Renal pelvis (tissue), 12 donors: Measurements from ENCODE around the gene SPPL2A. TPM values are rescaled to one million over a fixed set of nuclear protein-coding genes. Genes with fewer than 3 reads are reported as not detected.
"Not testable (repeated sequence)": the region's sequence is repeated elsewhere in the genome, so short reads cannot be mapped to it uniquely, and the experiment has no call there.

ENCODE experiments used
- DNase-seq: peaks from one replicate; pipeline ENCODE4 v3.0.0-alpha.2; 2013
- long read RNA-seq, 16 experiments: transcript quantifications; one replicate each; lab custom pipeline, GENCODE V29; 2026
- polyA plus RNA-seq, 3 donors: library from polyadenylated mRNA; unstranded; fragments of 120-200 nt; gene quantifications; one replicate each; pipeline ENCODE4 v1.2.1, GENCODE V29; 2013; ENCODE audit not compliant: insufficient read length in 3 of 3

The SPPL2A gene, protein sequence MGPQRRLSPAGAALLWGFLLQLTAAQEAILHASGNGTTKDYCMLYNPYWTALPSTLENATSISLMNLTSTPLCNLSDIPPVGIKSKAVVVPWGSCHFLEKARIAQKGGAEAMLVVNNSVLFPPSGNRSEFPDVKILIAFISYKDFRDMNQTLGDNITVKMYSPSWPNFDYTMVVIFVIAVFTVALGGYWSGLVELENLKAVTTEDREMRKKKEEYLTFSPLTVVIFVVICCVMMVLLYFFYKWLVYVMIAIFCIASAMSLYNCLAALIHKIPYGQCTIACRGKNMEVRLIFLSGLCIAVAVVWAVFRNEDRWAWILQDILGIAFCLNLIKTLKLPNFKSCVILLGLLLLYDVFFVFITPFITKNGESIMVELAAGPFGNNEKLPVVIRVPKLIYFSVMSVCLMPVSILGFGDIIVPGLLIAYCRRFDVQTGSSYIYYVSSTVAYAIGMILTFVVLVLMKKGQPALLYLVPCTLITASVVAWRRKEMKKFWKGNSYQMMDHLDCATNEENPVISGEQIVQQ
- 100 to 1,000 TPM in 2 of 3 donors, 10 to 100 TPM in 1; 78.7 to 107 (median 101) TPM for polyA plus RNA-seq
- long read RNA-seq, donor 1, full-length matches to known transcripts = 4 of 27 reads
- long read RNA-seq, donor 1, partial matches to known transcripts = 23 of 27 reads
- long read RNA-seq, donor 1, other reads (novel, unspliced or antisense) = 0 of 27 reads
- long read RNA-seq, donor 2, full-length matches to known transcripts = 13 of 31 reads
- long read RNA-seq, donor 2, partial matches to known transcripts = 18 of 31 reads
- long read RNA-seq, donor 2, other reads (novel, unspliced or antisense) = 0 of 31 reads
- long read RNA-seq, donor 3, full-length matches to known transcripts = 6 of 20 reads
- long read RNA-seq, donor 3, partial matches to known transcripts = 14 of 20 reads
- long read RNA-seq, donor 3, other reads (novel, unspliced or antisense) = 0 of 20 reads
- long read RNA-seq, donor 4, full-length matches to known transcripts = 9 of 29 reads
- long read RNA-seq, donor 4, partial matches to known transcripts = 20 of 29 reads
- long read RNA-seq, donor 4, other reads (novel, unspliced or antisense) = 0 of 29 reads
- long read RNA-seq, donor 5, full-length matches to known transcripts = 5 of 11 reads
- long read RNA-seq, donor 5, partial matches to known transcripts = 6 of 11 reads
- long read RNA-seq, donor 5, other reads (novel, unspliced or antisense) = 0 of 11 reads
- long read RNA-seq, donor 6, full-length matches to known transcripts = 8 of 21 reads
- long read RNA-seq, donor 6, partial matches to known transcripts = 13 of 21 reads
- long read RNA-seq, donor 6, other reads (novel, unspliced or antisense) = 0 of 21 reads
- long read RNA-seq, donor 7, full-length matches to known transcripts = 7 of 16 reads
- long read RNA-seq, donor 7, partial matches to known transcripts = 9 of 16 reads
- long read RNA-seq, donor 7, other reads (novel, unspliced or antisense) = 0 of 16 reads
- long read RNA-seq, donor 8, full-length matches to known transcripts = 2 of 17 reads
- long read RNA-seq, donor 8, partial matches to known transcripts = 15 of 17 reads
- long read RNA-seq, donor 8, other reads (novel, unspliced or antisense) = 0 of 17 reads
- long read RNA-seq, donor 9, full-length matches to known transcripts = 8 of 24 reads
- long read RNA-seq, donor 9, partial matches to known transcripts = 16 of 24 reads
- long read RNA-seq, donor 9, other reads (novel, unspliced or antisense) = 0 of 24 reads
- long read RNA-seq, donor 10, full-length matches to known transcripts = 3 of 21 reads
- long read RNA-seq, donor 10, partial matches to known transcripts = 18 of 21 reads
- long read RNA-seq, donor 10, other reads (novel, unspliced or antisense) = 0 of 21 reads
- long read RNA-seq, donor 11, full-length matches to known transcripts = 6 of 17 reads
- long read RNA-seq, donor 11, partial matches to known transcripts = 11 of 17 reads
- long read RNA-seq, donor 11, other reads (novel, unspliced or antisense) = 0 of 17 reads
- long read RNA-seq, donor 12, full-length matches to known transcripts = 12 of 47 reads
- long read RNA-seq, donor 12, partial matches to known transcripts = 35 of 47 reads
- long read RNA-seq, donor 12, other reads (novel, unspliced or antisense) = 0 of 47 reads
- long read RNA-seq, donor 13, full-length matches to known transcripts = 7 of 13 reads
- long read RNA-seq, donor 13, partial matches to known transcripts = 6 of 13 reads
- long read RNA-seq, donor 13, other reads (novel, unspliced or antisense) = 0 of 13 reads
- long read RNA-seq, donor 14 = 0 reads
- long read RNA-seq, donor 15 = 0 reads
- long read RNA-seq, donor 16, full-length matches to known transcripts = 2 of 8 reads
- long read RNA-seq, donor 16, partial matches to known transcripts = 6 of 8 reads
- long read RNA-seq, donor 16, other reads (novel, unspliced or antisense) = 0 of 8 reads

DNA sequence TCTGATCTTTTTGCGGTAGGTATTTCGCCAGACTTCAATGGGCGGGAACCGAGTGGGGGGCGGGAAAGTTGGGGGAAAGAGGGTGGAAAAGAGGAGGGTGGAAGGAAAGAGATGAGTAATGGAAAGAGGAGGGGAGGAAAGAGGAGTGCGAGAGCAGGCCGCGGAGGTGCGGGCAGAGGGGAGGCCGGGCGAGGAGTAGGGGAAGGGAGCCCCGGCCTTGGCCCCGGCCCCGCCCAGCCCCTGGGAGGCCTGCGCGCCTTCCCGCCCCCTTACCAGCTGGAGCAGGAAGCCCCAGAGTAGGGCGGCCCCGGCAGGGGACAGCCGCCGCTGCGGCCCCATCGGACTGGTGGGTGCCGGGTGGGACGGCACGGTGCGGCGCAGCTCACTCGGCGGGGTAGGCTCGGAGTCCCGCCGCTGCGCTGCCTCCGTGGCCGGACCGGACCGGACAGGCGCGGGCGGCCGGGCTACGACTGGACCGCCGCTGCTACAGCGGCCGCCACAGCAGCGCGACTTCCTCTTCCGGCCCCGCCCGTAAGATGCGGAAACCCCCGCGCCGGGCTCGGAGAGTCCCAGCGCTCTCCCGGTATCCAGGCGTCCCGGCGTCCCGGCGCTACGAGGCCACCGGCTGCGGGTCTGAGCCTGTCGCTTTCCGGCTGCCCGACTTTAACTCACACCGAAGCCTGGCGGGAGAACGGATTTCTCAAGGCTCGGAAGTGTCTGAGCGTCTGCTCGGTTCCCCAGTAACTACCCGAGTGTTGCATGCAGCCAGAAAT is at the start of gene SPPL2A:
SPPL2A (minus strand) TSS at position 512 of the 773 bp plus-strand sequence; CDS start at position 339, 173 bp downstream.
- DNase-seq = peak; percentile 76

DNA sequence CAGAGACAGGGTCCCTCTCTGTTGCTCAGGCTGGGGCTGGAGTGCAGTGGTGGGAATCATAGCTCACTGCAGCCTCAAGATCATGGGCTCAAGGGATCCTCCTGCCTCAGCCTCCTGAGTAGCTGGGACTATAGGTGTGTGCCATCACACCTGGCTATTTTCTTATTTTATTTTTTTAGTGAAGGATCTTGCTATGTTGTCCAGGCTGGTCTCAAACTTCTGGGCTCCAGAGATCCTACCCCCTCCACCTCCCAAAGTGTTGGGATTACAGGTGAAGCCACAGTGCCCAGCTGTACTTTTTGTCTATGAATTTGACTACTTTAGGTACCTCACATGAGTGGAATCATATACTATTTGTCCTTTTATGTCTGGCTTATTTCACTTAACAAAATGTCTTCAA is 49.1 kb upstream of the SPPL2A start:
- DNase-seq = no peak

DNA sequence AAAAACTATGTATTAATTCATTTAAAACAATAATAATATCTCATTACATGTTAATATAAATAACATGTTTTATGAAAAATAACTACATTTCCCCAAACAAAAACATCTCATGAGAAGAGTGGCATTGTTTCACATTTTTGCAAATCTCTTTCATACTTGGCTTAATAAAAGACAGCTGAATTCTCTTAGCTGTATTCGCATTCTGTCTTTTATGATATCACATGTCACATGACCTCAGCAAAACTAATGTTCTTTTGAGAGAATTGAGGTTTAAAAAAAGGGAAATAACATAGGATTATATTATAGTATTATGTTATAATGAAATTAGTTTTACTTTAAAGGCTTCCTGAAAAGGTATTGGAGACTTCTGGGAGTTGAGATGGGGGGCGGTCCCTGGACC is 48.4 kb upstream of the SPPL2A start:
- DNase-seq = no peak

DNA sequence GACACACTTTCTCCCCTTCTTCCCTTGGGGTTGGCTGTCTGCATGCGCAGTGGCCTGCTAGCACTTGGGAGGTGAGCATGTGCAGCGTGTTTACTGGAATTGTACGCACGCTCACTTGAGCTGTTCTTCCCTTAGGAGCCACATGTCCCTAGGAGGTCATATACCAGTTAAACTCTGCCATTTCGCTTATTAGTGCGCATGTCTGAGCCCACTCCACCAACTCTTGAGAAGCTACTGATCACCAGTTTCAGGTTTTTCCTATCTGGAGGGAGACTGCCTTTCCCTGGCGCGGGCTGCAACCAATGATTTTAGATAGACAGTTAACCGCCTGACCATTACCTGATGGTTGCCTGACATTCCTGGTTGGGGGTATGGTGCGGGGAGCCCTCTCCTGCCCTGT is 47.6 kb upstream of the SPPL2A start:
- DNase-seq = no peak

DNA sequence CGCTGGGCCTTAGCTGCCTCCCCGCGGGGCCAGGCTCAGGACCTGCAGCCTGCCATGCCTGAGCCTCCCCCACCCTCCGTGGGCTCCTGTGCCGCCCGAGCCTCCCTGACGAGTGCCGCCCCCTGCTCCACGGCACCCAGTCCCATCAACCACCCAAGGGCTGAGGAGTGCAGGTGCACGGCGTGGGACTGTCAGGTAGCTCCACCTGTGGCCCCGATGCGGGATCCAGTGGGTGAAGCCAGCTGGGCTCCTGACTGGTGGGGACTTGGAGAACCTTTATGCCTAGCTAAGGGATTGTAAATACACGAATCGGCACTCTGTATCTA is 46.6 kb upstream of the SPPL2A start:
- not testable (repeated sequence) for DNase-seq

DNA sequence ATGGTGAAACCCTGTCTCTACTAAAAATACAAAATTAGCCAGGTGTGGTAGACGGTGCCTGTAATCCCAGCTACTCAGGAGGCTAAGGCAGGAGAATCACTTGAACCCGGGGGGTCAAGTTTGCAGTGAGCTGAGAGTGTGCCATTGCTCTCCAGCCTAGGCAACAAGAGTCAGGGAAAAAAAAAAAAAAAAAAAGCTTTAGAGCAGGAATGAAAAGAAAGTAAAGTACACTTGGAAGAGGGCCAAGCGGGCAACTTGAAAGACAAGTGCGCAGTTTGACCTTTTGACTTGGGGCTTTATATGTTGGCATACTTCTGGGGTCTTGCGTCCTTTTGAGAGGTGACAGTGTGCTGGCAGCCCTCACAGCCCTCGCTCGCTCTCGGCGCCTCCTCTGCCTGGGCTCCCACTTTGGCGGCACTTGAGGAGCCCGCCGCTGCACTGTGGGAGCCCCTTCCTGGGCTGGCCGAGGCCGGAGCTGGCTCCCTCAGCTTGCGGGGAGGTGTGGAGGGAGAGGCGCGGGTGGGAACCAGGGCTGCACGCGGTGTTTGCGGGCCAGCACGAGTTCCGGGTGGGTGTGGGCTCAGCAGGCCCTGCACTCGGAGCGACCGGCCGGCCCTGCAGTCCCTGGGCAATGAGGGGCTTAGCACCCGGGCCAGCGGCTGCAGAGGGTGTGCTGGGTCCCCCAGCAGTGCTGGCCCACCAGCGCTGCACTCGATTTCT is 46.1 kb upstream of the SPPL2A start:
- DNase-seq = not testable (repeated sequence)

DNA sequence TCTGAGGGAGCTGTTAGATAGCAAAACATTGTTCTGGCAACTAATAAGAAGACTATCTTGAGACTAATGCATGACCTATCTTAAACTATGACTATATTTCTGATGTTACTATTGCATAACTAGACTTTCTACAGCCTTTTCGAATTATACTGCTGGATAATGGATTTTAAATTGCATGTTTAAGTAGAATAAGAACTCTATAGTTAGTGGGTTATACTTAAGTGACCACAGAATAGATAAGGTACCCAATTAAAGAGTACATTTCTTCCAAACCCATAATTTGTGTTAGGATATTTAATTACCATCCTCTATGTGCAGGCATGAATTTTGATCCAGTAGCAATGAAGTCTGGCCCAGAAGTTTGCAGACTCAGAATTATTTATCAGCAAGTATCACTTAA is 44.6 kb upstream of the SPPL2A start:
- no peak for DNase-seq

DNA sequence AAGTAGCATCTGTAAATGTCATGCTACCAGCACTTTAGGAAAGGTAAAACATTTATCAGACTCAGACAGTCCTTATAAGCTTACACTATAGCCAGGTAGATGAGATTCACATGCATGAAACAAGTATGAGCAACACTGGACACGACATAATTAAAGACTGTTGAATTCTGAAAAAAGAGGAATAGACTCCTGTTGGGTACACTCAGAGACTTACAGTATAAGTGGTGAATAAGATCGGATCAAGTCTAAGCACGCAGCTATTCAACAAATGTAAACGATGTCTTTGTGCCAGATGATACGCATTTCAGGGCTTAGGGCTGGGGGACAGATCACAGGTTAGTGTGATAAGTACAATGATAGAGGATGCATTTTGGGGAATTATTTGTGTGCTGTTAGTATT is 43.2 kb upstream of the SPPL2A start:
- DNase-seq = no peak

DNA sequence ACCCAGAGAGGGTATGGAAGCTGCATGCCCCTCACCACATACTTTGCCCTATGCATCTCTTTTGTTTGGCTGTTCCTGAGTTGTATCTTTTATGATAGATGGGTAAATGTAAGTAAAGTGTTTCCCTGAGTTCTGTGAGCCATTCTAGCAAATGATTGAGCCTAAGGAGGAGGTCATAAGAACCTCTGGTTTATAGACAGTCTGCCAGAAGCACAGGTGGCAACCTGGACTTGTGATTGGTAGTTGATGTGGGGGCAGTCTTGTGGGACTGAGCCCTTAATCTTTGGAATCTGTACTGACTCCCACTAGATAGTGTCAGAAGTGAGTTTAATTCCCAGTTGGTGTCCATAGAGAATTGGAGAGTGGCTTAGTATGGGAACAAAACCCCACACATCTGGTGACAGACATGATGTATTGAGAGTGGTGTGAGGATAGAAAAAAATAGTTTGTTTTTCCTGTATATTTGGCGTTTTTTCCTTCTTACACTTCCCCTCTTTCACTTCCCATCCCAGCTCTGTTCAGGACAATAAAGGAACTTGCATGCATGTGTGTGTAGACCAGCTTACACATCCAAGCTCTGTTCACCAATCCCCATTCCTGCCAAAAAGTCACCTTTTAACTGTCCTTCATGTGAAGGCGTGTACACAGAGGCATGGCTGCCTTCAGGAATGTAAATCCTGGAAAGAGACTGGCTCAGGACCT is 38.1 kb upstream of the SPPL2A start:
- no peak for DNase-seq

DNA sequence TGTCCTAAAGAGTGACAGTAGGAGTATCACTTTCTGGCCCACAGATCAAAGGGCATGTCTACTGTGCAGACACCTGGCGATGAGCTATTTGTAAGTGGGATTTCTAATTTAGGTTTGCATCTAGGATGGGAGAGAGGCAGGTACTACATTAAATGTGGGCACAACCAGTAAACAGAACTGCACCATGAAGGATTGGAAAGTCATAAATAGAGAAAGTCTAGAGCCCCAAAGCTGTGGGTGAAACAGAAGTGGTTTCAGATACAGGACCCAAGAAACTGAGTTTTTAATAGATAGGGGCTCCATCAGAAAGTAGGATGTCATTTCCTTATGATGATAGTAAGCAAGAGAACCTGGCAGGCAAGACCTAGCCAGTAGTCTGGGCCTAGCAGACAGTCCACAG is 35.2 kb upstream of the SPPL2A start:
- no peak for DNase-seq

DNA sequence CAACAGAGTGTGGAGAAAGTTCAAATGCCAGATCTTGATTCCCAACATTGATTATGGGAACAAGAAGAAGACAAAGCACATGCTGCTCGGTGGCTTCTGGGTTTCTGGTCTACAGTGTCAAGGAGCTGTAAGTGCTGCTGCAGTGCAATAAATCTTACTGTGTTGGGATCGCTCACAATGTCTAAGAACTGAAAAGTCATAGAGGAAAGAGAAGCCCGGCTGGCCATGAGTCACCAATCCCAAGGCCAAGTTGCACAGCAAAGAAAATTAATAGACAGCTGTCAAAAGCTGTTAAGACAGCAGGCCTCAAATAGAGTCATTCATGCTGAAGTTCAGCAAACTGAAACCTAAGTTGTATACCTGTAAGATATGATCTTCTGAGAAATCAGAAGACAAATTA is 33.2 kb upstream of the SPPL2A start:
- DNase-seq = no peak

DNA sequence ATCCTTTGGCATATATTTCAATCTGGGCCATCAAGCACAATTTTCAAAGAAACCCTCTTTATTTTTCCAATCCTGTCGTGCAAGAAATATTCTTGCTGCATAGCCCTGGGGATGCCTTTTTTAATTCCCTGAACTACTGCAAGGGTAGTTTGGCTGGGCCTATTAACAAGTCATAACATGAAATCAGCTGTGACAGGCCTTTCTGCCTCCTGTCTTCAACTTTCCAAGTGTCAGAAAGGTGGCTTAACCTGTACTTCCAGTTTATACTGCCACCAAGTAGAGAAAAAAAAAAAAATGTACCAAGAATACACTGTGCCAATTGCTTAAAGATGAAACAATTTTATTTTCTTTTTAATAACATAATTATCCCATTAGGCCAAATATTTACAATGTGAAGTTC is 32.4 kb upstream of the SPPL2A start:
- peak; percentile 58 for DNase-seq

DNA sequence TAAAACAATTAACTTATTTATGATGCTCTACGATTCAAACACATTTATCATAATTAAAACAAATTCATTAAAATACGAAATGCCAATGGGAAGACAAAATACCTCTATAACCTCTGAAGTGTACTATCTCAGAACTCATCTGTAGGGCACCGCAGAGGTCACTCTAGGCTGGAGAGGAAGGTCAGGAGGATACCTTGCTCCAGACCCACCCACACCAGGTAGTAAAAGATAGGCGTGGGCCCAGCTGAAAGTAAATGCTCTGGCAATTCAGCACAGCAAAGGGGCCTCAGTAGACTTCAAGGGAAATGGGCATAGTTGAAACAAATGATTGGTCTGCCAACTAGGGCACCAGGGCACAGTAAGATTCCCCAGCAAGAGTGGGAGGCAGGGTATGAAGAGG is 26.0 kb upstream of the SPPL2A start:
- no peak for DNase-seq

DNA sequence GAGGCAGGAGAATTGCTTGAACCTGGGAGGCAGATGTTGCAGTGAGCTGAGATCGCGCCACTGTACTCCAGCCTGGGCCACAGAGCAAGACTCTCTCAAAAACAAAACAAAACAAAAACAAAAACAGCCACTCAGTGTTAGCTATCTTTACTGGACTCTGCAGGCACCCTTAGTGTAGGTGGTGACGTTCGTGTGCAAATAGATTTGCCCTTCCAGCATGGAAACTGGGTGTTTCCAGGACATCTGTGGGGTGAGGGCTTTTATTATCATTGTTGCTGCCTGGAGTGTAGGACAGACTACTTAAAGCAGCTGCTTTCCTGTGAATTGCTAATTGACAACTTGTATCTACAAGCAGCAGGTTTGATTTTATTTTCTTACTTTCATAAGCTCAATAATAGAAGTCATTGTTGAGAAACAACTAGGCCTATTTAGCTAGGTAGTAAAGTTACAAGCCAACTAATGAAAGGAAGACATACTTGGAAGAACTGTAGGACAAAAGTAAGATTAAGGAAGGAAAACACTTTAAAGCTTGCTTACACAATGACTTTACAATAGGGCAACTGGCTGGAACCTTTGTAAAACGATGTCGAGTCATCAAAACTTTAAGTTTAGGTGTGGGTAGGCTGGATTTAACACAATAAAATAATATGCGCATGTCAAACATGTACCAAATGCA is 25.4 kb upstream of the SPPL2A start:
- DNase-seq = no peak

DNA sequence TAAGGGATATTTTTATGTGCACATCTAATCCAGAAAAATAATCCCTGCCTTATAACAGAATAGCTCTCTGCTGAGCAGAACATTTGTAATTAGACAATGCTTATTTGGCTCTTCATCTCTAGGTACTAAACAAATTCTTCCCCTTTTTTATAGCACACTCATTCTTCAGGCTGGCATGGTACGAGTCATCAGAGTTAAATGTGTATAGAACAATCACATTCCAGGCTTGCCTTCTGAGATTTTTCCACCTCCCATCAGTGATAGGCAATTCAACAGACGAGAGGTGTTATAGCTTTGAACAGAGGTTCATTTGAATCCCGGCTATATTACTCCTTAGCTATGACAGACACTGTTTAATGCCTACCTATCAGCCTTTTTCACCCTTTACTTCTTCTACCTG is 21.4 kb upstream of the SPPL2A start:
- DNase-seq = no peak

DNA sequence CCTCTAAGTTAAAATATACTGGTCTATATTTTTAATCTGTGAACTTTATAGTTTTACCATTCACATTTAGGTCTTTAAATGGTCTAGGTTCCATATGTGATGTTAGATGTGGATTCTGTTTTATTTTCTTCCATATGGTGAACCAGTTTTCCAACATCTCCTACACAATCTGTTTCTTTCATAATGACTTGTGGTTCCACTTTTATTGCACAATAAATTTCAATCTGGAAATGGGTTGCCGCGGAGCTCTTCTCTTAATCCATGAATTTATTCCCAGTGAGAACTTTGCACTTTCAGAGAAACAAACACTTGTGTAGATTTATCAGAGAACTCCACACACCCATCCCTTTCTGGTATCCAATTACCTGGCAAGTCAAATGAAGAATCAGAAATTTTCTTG is 20.9 kb upstream of the SPPL2A start:
- DNase-seq = no peak

DNA sequence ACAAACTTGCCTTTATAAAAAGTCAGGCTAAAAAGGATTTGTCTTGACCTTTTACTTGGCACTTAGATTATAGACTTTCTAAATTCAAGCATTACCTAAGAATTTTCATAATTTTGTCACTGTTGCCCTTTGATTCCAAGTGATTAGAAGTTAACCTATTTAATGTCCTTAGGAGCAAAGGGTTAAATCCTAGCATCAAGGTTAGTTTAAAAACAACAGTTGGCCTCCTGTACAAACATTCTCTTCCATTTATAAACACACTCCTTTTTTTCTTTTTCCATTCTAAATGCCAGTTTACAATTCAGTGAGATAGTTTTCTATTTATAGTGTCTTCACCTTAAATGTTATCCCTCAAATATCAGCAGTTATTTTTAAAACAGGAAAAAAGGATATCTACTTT is 18.4 kb upstream of the SPPL2A start:
- DNase-seq = no peak
